ENCODE measurements around the gene PRR3. TPM values are rescaled to one million over a fixed set of nuclear protein-coding genes. Genes with fewer than 3 reads are reported as not detected.

The PRR3 gene
- total and polyA plus RNA-seq, 2 of the 13 experiments (the other 11 are each of a cell fraction or from before 2014, with no cell fraction given) = 14.6 to 21.2 TPM

DNA sequence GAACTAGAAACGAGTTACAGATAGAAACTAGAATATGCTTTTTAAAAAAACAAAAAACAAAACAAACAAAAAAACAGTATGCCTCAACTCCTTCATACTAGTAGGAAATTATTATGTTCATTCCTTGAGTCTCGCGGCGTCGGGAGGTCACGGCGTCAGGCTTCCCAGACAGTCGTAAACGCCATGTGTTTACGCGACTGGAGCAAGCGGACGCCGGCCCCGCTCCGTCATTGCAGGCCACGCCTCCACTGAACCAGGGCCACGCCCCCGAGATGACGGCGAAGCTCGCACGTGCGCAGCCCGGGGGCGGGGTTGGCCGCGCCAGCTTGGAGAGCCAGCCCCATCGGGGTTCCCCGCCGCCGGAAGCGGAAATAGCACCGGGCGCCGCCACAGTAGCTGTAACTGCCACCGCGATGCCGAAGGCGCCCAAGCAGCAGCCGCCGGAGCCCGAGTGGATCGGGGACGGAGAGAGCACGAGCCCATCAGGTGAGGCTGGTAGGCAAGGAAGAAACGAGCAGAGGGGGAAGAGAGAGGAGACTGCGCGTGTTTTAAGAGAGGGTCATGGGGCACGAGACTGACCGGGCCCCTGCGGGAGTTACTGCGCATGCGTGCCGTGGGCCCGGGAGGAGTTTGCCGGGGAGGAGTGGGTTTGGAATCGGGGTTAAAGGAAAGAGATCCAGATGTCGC is 14.1 kb downstream of the PRR3 start, which contains the start of gene ABCF1 (continued):
- TF ChIP-seq, protein P1, sequence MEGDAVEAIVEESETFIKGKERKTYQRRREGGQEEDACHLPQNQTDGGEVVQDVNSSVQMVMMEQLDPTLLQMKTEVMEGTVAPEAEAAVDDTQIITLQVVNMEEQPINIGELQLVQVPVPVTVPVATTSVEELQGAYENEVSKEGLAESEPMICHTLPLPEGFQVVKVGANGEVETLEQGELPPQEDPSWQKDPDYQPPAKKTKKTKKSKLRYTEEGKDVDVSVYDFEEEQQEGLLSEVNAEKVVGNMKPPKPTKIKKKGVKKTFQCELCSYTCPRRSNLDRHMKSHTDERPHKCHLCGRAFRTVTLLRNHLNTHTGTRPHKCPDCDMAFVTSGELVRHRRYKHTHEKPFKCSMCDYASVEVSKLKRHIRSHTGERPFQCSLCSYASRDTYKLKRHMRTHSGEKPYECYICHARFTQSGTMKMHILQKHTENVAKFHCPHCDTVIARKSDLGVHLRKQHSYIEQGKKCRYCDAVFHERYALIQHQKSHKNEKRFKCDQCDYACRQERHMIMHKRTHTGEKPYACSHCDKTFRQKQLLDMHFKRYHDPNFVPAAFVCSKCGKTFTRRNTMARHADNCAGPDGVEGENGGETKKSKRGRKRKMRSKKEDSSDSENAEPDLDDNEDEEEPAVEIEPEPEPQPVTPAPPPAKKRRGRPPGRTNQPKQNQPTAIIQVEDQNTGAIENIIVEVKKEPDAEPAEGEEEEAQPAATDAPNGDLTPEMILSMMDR (CRISPR knock-in tag; IDR thresholded peaks at IDR 0.05) = peak; percentile 18; the same call in 1 of the 2 replicates
- TF ChIP-seq, protein P2, sequence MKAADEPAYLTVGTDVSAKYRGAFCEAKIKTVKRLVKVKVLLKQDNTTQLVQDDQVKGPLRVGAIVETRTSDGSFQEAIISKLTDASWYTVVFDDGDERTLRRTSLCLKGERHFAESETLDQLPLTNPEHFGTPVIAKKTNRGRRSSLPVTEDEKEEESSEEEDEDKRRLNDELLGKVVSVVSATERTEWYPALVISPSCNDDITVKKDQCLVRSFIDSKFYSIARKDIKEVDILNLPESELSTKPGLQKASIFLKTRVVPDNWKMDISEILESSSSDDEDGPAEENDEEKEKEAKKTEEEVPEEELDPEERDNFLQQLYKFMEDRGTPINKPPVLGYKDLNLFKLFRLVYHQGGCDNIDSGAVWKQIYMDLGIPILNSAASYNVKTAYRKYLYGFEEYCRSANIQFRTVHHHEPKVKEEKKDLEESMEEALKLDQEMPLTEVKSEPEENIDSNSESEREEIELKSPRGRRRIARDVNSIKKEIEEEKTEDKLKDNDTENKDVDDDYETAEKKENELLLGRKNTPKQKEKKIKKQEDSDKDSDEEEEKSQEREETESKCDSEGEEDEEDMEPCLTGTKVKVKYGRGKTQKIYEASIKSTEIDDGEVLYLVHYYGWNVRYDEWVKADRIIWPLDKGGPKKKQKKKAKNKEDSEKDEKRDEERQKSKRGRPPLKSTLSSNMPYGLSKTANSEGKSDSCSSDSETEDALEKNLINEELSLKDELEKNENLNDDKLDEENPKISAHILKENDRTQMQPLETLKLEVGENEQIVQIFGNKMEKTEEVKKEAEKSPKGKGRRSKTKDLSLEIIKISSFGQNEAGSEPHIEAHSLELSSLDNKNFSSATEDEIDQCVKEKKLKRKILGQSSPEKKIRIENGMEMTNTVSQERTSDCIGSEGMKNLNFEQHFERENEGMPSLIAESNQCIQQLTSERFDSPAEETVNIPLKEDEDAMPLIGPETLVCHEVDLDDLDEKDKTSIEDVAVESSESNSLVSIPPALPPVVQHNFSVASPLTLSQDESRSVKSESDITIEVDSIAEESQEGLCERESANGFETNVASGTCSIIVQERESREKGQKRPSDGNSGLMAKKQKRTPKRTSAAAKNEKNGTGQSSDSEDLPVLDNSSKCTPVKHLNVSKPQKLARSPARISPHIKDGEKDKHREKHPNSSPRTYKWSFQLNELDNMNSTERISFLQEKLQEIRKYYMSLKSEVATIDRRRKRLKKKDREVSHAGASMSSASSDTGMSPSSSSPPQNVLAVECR (CRISPR knock-in tag; IDR thresholded peaks at IDR 0.05; ENCODE audit: borderline replicate concordance) = peak; percentile 99
- TF ChIP-seq, protein P3, sequence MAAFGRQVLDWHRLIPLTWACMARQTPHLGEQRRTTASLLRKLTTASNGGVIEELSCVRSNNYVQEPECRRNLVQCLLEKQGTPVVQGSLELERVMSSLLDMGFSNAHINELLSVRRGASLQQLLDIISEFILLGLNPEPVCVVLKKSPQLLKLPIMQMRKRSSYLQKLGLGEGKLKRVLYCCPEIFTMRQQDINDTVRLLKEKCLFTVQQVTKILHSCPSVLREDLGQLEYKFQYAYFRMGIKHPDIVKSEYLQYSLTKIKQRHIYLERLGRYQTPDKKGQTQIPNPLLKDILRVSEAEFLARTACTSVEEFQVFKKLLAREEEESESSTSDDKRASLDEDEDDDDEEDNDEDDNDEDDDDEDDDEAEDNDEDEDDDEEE (CRISPR knock-in tag; IDR thresholded peaks at IDR 0.05) = peak; percentile 19; the same call in 1 of the 2 replicates
- TF ChIP-seq ZFP37 (CRISPR knock-in tag; IDR thresholded peaks at IDR 0.05; ENCODE audit: borderline replicate concordance) (peak; percentile 95), GATAD1 (CRISPR knock-in tag; IDR thresholded peaks at IDR 0.05) (peak; percentile 93), NRL (CRISPR knock-in tag; IDR thresholded peaks at IDR 0.05; ENCODE audit: borderline replicate concordance) (peak; percentile 98), GATA4 (IDR thresholded peaks at IDR 0.05; ENCODE audit: borderline replicate concordance, low read depth) (peak; percentile 39; the same call in 1 of the 2 replicates), ZNF557 (CRISPR knock-in tag; IDR thresholded peaks at IDR 0.05) (peak; percentile 96), TRIM24 (CRISPR knock-in tag; IDR thresholded peaks at IDR 0.05) (no peak), FOXK1 (CRISPR knock-in tag; IDR thresholded peaks at IDR 0.05; ENCODE audit: borderline replicate concordance, low read depth) (peak; percentile 94)
- TF ChIP-seq, protein P4, sequence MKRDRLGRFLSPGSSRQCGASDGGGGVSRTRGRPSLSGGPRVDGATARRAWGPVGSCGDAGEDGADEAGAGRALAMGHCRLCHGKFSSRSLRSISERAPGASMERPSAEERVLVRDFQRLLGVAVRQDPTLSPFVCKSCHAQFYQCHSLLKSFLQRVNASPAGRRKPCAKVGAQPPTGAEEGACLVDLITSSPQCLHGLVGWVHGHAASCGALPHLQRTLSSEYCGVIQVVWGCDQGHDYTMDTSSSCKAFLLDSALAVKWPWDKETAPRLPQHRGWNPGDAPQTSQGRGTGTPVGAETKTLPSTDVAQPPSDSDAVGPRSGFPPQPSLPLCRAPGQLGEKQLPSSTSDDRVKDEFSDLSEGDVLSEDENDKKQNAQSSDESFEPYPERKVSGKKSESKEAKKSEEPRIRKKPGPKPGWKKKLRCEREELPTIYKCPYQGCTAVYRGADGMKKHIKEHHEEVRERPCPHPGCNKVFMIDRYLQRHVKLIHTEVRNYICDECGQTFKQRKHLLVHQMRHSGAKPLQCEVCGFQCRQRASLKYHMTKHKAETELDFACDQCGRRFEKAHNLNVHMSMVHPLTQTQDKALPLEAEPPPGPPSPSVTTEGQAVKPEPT (CRISPR knock-in tag; IDR thresholded peaks at IDR 0.05; ENCODE audit: low read depth) = peak; percentile 63; the same call in 1 of the 2 replicates
- TF ChIP-seq, protein P5, sequence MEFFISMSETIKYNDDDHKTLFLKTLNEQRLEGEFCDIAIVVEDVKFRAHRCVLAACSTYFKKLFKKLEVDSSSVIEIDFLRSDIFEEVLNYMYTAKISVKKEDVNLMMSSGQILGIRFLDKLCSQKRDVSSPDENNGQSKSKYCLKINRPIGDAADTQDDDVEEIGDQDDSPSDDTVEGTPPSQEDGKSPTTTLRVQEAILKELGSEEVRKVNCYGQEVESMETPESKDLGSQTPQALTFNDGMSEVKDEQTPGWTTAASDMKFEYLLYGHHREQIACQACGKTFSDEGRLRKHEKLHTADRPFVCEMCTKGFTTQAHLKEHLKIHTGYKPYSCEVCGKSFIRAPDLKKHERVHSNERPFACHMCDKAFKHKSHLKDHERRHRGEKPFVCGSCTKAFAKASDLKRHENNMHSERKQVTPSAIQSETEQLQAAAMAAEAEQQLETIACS (CRISPR knock-in tag; IDR thresholded peaks at IDR 0.05) = peak; percentile 35; the same call in 1 of the 2 replicates
- TF ChIP-seq, protein P6, sequence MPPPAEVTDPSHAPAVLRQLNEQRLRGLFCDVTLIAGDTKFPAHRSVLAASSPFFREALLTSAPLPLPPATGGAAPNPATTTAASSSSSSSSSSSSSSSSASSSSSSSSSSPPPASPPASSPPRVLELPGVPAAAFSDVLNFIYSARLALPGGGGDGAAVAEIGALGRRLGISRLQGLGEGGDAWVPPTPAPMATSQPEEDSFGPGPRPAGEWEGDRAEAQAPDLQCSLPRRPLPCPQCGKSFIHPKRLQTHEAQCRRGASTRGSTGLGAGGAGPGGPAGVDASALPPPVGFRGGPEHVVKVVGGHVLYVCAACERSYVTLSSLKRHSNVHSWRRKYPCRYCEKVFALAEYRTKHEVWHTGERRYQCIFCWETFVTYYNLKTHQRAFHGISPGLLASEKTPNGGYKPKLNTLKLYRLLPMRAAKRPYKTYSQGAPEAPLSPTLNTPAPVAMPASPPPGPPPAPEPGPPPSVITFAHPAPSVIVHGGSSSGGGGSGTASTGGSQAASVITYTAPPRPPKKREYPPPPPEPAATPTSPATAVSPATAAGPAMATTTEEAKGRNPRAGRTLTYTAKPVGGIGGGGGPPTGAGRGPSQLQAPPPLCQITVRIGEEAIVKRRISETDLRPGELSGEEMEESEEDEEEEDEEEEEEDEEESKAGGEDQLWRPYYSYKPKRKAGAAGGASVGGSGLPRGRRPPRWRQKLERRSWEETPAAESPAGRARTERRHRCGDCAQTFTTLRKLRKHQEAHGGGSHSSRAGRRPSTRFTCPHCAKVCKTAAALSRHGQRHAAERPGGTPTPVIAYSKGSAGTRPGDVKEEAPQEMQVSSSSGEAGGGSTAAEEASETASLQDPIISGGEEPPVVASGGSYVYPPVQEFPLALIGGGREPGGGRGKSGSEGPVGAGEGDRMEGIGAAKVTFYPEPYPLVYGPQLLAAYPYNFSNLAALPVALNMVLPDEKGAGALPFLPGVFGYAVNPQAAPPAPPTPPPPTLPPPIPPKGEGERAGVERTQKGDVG (CRISPR knock-in tag; IDR thresholded peaks at IDR 0.05; ENCODE audit: borderline replicate concordance) = peak; percentile 94; the same call in 1 of the 2 replicates
